ENCODE measurements around the gene TTLL10. TPM values are rescaled to one million over a fixed set of nuclear protein-coding genes. Genes with fewer than 3 reads are reported as not detected.

Gene TTLL10
- 0.27 TPM in 1 of 2 replicates, not detected in the other for total RNA-seq

GRCh38 chr1:1173793-1174415 is at the start of gene TTLL10:
TTLL10 (plus strand) TSS chr1:1173880; CDS start chr1:1179216, 5,336 bp downstream.
- peaks cover 1% of the 10 kb centered on the region for H3K36me3 ChIP-seq (ENCODE audit: control insufficient read depth, insufficient read depth, low read length)
- H3K4me3 ChIP-seq (ENCODE audit: low read depth, low read length), result no peak within 1 kb of the TSS
- no peak for TF ChIP-seq CTCF (IDR thresholded peaks at IDR 0.05; ENCODE audit: insufficient read depth, low read length, poor library complexity, severe bottlenecking)
- H3K27me3 ChIP-seq (ENCODE audit: control insufficient read depth, insufficient read depth, low read length), result peaks cover 50% of the 10 kb centered on the region
- DNase-seq (ENCODE audit: low read depth), result no peak

- TF ChIP-seq CTCF (IDR thresholded peaks at IDR 0.05; ENCODE audit: insufficient read depth, low read length, poor library complexity, severe bottlenecking), result no peak
- no peak for DNase-seq (ENCODE audit: low read depth)
- Histone ChIP-seq H3K4me3 (ENCODE audit: low read depth, low read length) (no peak overlapping the region), H3K36me3 (ENCODE audit: control insufficient read depth, insufficient read depth, low read length) (no peaks in the 10 kb centered on the region), H3K27me3 (ENCODE audit: control insufficient read depth, insufficient read depth, low read length) (peaks cover 6% of the 10 kb centered on the region)
These were observed 49.2 kb upstream of the TTLL10 start for GRCh38 chr1:1124508-1124785.

GRCh38 chr1:1124786-1125642 is 48.7 kb upstream of the TTLL10 start:
- TF ChIP-seq CTCF (IDR thresholded peaks at IDR 0.05; ENCODE audit: insufficient read depth, low read length, poor library complexity, severe bottlenecking), result no peak
- no peak overlapping the region for H3K4me3 ChIP-seq (ENCODE audit: low read depth, low read length)
- no peak for DNase-seq (ENCODE audit: low read depth)
- H3K27me3 ChIP-seq (ENCODE audit: control insufficient read depth, insufficient read depth, low read length), result peaks cover 4% of the 10 kb centered on the region
- no peaks in the 10 kb centered on the region for H3K36me3 ChIP-seq (ENCODE audit: control insufficient read depth, insufficient read depth, low read length)

- Histone ChIP-seq H3K27me3 (ENCODE audit: control insufficient read depth, insufficient read depth, low read length) (peaks cover 3% of the 10 kb centered on the region), H3K4me3 (ENCODE audit: low read depth, low read length) (no peak overlapping the region), H3K36me3 (ENCODE audit: control insufficient read depth, insufficient read depth, low read length) (no peaks in the 10 kb centered on the region)
- no peak for DNase-seq (ENCODE audit: low read depth)
- TF ChIP-seq CTCF (IDR thresholded peaks at IDR 0.05; ENCODE audit: insufficient read depth, low read length, poor library complexity, severe bottlenecking), result no peak
These were observed 47.7 kb upstream of the TTLL10 start for GRCh38 chr1:1125945-1126344.

GRCh38 chr1:1127551-1128451 is 45.9 kb upstream of the TTLL10 start:
- no peak for DNase-seq (ENCODE audit: low read depth)
- no peak for TF ChIP-seq CTCF (IDR thresholded peaks at IDR 0.05; ENCODE audit: insufficient read depth, low read length, poor library complexity, severe bottlenecking)
- H3K4me3 ChIP-seq (ENCODE audit: low read depth, low read length), result peak overlapping the region; percentile 56
- no peaks in the 10 kb centered on the region for H3K36me3 ChIP-seq (ENCODE audit: control insufficient read depth, insufficient read depth, low read length)
- H3K27me3 ChIP-seq (ENCODE audit: control insufficient read depth, insufficient read depth, low read length), result no peaks in the 10 kb centered on the region
